Neural progenitor cell (in vitro differentiated cells): ENCODE results near the gene IFT81. TPM values are rescaled to one million over a fixed set of nuclear protein-coding genes. Genes with fewer than 3 reads are reported as not detected.

ENCODE experiments used
- DNase-seq: peaks from one replicate; pipeline ENCODE4 v3.0.0-alpha.2; 2016; ENCODE audit warnings: low spot score
- H2AFZ ChIP-seq: fragments of 200-600 bp; sonication (generic); replicated peaks from 2 replicates; pipeline ENCODE4 v1.6.1; 2016; ENCODE audit warnings: antibody characterized with exemption
- H3F3A ChIP-seq: fragments of 200-600 bp; sonication (generic); 2 replicates; pipeline ENCODE4 v1.6.1; 2016; ENCODE audit warnings: antibody characterized with exemption, low read depth
- H3K27ac ChIP-seq: fragments of 200-600 bp; sonication (generic); 2 replicates; pipeline ENCODE4 v1.5.1; 2016; ENCODE audit warnings: mild to moderate bottlenecking
- H3K27me3 ChIP-seq: fragments of 200-600 bp; sonication (generic); 2 replicates; pipeline ENCODE4 v1.6.1; 2016; ENCODE audit warnings: mild to moderate bottlenecking, moderate library complexity
- H3K36me3 ChIP-seq: fragments of 200-600 bp; sonication (generic); 2 replicates; pipeline ENCODE4 v1.5.1; 2016
- H3K4me1 ChIP-seq: fragments of 200-600 bp; sonication (generic); 2 replicates; pipeline ENCODE4 v1.6.1; 2016; ENCODE audit warnings: mixed run types
- H3K4me2 ChIP-seq: fragments of 200-600 bp; sonication (generic); 2 replicates; pipeline ENCODE4 v1.6.1; 2016
- H3K4me3 ChIP-seq: fragments of 200-600 bp; sonication (generic); 2 replicates; pipeline ENCODE4 v1.5.1; 2016
- H3K79me2 ChIP-seq: fragments of 200-600 bp; sonication (generic); 2 replicates; pipeline ENCODE4 v1.6.1; 2016; ENCODE audit warnings: low read depth
- H3K9ac ChIP-seq: fragments of 200-600 bp; sonication (generic); 2 replicates; pipeline ENCODE4 v1.6.1; 2016
- H3K9me3 ChIP-seq: fragments of 200-600 bp; sonication (generic); 2 replicates; pipeline ENCODE4 v1.5.1; 2016; ENCODE audit warnings: low read depth
- H4K20me1 ChIP-seq: fragments of 200-600 bp; sonication (generic); 2 replicates; pipeline ENCODE4 v1.6.1; 2016; ENCODE audit warnings: low read depth
- H3K27ac Mint-ChIP-seq: 3 replicates; pipeline ENCODE4 v1.8.0; 2021; ENCODE audit warnings: mixed read lengths
- H3K27me3 Mint-ChIP-seq: 2 replicates; pipeline ENCODE4 v1.8.0; 2022; ENCODE audit warnings: low read depth, mild to moderate bottlenecking, inconsistent platforms, moderate library complexity, mixed read lengths; ENCODE audit not compliant: insufficient read depth
- H3K36me3 Mint-ChIP-seq: 3 replicates; pipeline ENCODE4 v1.8.0; 2021; ENCODE audit warnings: mixed read lengths
- H3K4me1 Mint-ChIP-seq: 3 replicates; pipeline ENCODE4 v1.8.0; 2021; ENCODE audit warnings: mixed read lengths
- H3K4me3 Mint-ChIP-seq: 3 replicates; pipeline ENCODE4 v1.8.0; 2021; ENCODE audit warnings: mild to moderate bottlenecking, moderate library complexity, mixed read lengths
- H3K9me3 Mint-ChIP-seq: 3 replicates; pipeline ENCODE4 v1.8.0; 2020; ENCODE audit warnings: mixed read lengths
- CTCF ChIP-seq: fragments of 200-600 bp; sonication (generic); IDR thresholded peaks from 2 replicates; pipeline ENCODE4 v1.5.1; 2017; ENCODE audit warnings: antibody characterized with exemption, mild to moderate bottlenecking
- EZH2 ChIP-seq: fragments of 200-600 bp; sonication (generic); IDR thresholded peaks from 2 replicates; pipeline ENCODE4 v1.6.1; 2017; ENCODE audit warnings: antibody characterized with exemption, mild to moderate bottlenecking, moderate library complexity
- EZH2phosphoT487 ChIP-seq: fragments of 200-600 bp; sonication (generic); IDR thresholded peaks from 2 replicates; pipeline ENCODE4 v1.6.1; 2017; ENCODE audit warnings: antibody characterized with exemption
- total RNA-seq: library from RNA; depleted of rRNA; stranded (reverse); fragments of >200 nt; gene quantifications from 2 replicates; pipeline ENCODE4 v1.2.3, GENCODE V29; 2015; ENCODE audit warnings: low replicate concordance

IFT81 gene
- total RNA-seq, 1 donor from 2014 or later = 73.8 TPM

GRCh38 chr12:110117956-110118685 lies 6.0 kb upstream of the IFT81 start:
- TF ChIP-seq CTCF = no peak
- TF ChIP-seq EZH2 = no peak
- Histone ChIP-seq H4K20me1 (no peaks in the 10 kb centered on the region), H2AFZ (peak overlapping the region; percentile 52), H3K4me2 (no peak overlapping the region), H3K27me3 (no peaks in the 10 kb centered on the region), H3K27ac (no peak overlapping the region), H3K4me3 (no peak overlapping the region), H3K79me2 (no peaks in the 10 kb centered on the region), H3K36me3 (no peaks in the 10 kb centered on the region), H3K9ac (no peak overlapping the region), H3F3A (peaks cover 2% of the 10 kb centered on the region), H3K9me3 (no peaks in the 10 kb centered on the region), H3K4me1 (peaks cover 7% of the 10 kb centered on the region)
- no peaks in the 10 kb centered on the region for H3K9me3 Mint-ChIP-seq
- no peaks in the 10 kb centered on the region for H3K4me1 Mint-ChIP-seq
- no peaks in the 10 kb centered on the region for H3K36me3 Mint-ChIP-seq
- no peak overlapping the region for H3K4me3 Mint-ChIP-seq
- peaks cover 15% of the 10 kb centered on the region for H3K27me3 Mint-ChIP-seq
- no peak overlapping the region for H3K27ac Mint-ChIP-seq
- DNase-seq = no peak

GRCh38 chr12:110122929-110123328 lies 1.2 kb upstream of the IFT81 start:
- peaks cover 4% of the 10 kb centered on the region for H3K36me3 ChIP-seq
- H3K4me1 ChIP-seq = peaks cover 21% of the 10 kb centered on the region
- H3K27me3 ChIP-seq = peaks cover 7% of the 10 kb centered on the region
- peak overlapping the region; percentile 84 for H3K4me3 Mint-ChIP-seq
- H3K4me1 Mint-ChIP-seq = peaks cover 23% of the 10 kb centered on the region
- H3K4me2 ChIP-seq = no peak overlapping the region
- H3F3A ChIP-seq = peaks cover 13% of the 10 kb centered on the region
- H3K27ac Mint-ChIP-seq = no peak overlapping the region
- peaks cover 11% of the 10 kb centered on the region for H3K27me3 Mint-ChIP-seq
- H3K36me3 Mint-ChIP-seq = peaks cover 5% of the 10 kb centered on the region
- H3K9me3 ChIP-seq = no peaks in the 10 kb centered on the region
- H3K27ac ChIP-seq = no peak overlapping the region
- H3K4me3 ChIP-seq = no peak overlapping the region
- no peak for DNase-seq
- no peak overlapping the region for H2AFZ ChIP-seq
- peaks cover 30% of the 10 kb centered on the region for H3K79me2 ChIP-seq
- peaks cover 3% of the 10 kb centered on the region for H4K20me1 ChIP-seq
- TF ChIP-seq EZH2phosphoT487 = no peak
- TF ChIP-seq EZH2 = no peak
- no peak for TF ChIP-seq CTCF
- no peak overlapping the region for H3K9ac ChIP-seq
- no peaks in the 10 kb centered on the region for H3K9me3 Mint-ChIP-seq

- Mint-ChIP-seq H3K27me3 (peaks cover 11% of the 10 kb centered on the region), H3K36me3 (peaks cover 12% of the 10 kb centered on the region), H3K9me3 (no peaks in the 10 kb centered on the region), H3K27ac (no peak overlapping the region), H3K4me3 (peak overlapping the region; percentile 84), H3K4me1 (peaks cover 23% of the 10 kb centered on the region)
- H3K79me2 ChIP-seq = peaks cover 32% of the 10 kb centered on the region
- no peaks in the 10 kb centered on the region for H3K9me3 ChIP-seq
- TF ChIP-seq EZH2 = no peak
- TF ChIP-seq EZH2phosphoT487 = no peak
- no peak for TF ChIP-seq CTCF
- H3K4me2 ChIP-seq = no peak overlapping the region
- no peak overlapping the region for H3K9ac ChIP-seq
- peaks cover 21% of the 10 kb centered on the region for H3K4me1 ChIP-seq
- H2AFZ ChIP-seq = no peak overlapping the region
- H3K36me3 ChIP-seq = peaks cover 8% of the 10 kb centered on the region
- H4K20me1 ChIP-seq = peaks cover 3% of the 10 kb centered on the region
- no peak for DNase-seq
- no peak overlapping the region for H3K4me3 ChIP-seq
- no peak overlapping the region for H3K27ac ChIP-seq
- H3F3A ChIP-seq = peaks cover 13% of the 10 kb centered on the region
- H3K27me3 ChIP-seq = peaks cover 7% of the 10 kb centered on the region
These were observed 263 bp upstream of the IFT81 start for GRCh38 chr12:110123919-110124268.
